ENCODE measurements around the gene BRD4.

Gene BRD4

GRCh38 chr19:15222738-15223648, 109.3 kb downstream of the BRD4 start:
- peak; percentile 76 for DNase-seq

DNA sequence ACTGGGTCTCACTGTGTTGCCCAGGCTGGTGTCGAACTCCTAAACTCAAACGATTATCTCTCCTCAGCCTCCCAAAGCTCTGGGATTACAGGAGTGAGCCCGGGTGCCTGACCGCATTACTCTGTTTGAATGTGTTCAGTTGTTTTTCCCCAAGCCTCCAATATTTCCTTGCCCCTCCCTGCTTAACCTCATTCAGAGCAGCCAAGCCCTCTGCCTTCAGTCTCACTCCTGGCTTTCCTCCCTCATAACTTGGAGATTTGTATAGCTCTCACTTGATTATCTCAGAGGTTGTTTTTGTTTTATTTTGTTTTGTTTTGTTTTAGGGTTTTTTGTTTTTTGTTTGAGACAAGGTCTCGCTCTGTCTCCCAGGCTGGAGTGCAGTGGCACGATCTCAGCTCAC, 111.5 kb downstream of the BRD4 start:
- no peak for DNase-seq

GRCh38 chr19:15218501-15218900, 113.8 kb downstream of the BRD4 start:
- DNase-seq = no peak

GRCh38 chr19:15216363-15216762, 116.0 kb downstream of the BRD4 start:
- DNase-seq = no peak

- DNase-seq = no peak
Measured at GRCh38 chr19:15213715-15214381, 118.5 kb downstream of the BRD4 start.

DNA sequence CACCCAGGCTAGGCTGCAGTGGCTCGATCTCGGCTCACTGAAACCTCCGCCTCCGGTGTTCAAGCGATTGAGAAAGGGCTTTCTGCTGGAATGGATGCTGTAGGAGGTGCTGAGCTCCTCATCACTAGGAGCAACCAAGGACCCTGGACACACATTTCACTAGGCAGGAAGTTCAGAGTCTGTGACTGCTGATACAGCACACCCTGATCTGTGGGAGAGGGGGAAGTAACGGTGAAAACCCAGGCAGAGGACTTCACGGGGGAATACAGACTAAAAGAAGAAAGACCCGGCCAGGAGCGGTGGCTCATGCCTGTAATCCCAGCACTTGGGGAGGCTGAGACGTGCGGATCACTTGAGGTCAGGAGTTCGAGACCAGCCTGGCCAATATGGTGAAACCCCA, 119.6 kb downstream of the BRD4 start:
- DNase-seq = no peak

DNA sequence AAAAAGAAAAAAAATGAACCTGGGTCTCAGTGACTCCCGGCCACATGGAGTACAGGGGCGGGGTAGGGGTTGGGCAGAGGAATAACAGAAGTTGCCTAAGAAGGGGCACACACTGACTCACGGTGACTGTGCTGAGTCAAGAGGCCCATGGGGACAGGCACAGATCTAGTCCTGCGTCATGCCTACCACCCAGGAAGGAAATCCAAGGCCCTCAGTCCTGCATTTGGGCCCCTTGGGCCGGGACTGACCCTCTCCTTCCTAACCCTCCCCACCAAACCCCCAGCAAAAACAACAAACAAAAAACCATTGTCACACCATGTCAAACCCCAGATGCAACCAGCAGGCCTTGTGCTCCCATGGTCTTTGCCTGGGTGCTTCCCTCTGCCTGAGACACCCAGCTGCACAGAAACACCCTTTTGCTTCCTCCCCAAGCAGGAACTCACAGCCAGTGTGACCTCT, 122.0 kb downstream of the BRD4 start:
- no peak for DNase-seq

- DNase-seq = no peak
Measured at GRCh38 chr19:15201374-15202023, 130.8 kb downstream of the BRD4 start.

DNA sequence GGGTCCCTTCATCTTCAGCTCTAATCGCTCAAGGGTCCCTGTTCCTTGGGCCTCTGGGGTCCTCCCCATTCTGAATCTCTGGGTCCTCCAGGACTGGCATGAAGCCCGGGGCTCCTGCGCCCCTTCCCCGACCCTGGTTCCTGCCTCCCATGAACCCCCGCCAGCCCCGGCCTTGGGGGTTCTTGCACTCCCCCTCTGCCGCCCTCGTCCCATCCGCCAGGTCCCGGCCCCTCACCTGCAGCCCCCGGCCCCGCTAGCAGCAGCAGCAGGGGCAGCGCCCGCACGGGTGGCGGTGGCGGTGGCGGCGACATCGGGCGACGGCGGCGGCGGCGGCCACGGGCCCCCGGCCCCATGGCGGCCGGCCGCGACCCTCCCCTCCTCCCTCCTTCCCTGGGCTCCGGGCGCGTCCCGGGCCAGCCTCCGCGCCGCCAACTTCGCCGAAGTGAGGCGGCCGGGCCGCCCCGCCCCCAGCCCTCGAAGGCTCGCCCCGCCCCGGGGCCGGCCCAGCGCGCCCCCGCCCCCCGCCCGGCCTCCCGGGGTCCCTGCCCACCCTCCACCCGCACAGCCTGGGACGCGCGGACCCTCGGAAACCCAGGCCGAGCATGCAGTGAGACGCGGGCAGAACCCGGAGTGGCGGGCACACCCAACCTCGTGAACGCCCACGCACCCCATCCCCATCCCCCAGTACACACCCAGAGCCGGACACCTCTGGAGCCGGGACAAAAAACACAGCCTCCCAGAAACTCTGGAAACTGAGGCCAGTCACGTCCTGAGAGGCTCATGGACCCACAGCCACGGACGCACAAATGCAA, 131.6 kb downstream of the BRD4 start, which contains the start of gene NOTCH3:
TSS of gene NOTCH3 (minus strand) at position 443 of the 812 bp plus-strand sequence. CDS start at position 353, 90 bp downstream.
- no peak for DNase-seq

- no peak for DNase-seq
Measured at GRCh38 chr19:15199661-15200552, 132.4 kb downstream of the BRD4 start.

- DNase-seq = no peak
Measured at GRCh38 chr19:15198951-15199660, 133.2 kb downstream of the BRD4 start.

- DNase-seq = no peak
Measured at GRCh38 chr19:15197942-15198341, 134.4 kb downstream of the BRD4 start.

DNA sequence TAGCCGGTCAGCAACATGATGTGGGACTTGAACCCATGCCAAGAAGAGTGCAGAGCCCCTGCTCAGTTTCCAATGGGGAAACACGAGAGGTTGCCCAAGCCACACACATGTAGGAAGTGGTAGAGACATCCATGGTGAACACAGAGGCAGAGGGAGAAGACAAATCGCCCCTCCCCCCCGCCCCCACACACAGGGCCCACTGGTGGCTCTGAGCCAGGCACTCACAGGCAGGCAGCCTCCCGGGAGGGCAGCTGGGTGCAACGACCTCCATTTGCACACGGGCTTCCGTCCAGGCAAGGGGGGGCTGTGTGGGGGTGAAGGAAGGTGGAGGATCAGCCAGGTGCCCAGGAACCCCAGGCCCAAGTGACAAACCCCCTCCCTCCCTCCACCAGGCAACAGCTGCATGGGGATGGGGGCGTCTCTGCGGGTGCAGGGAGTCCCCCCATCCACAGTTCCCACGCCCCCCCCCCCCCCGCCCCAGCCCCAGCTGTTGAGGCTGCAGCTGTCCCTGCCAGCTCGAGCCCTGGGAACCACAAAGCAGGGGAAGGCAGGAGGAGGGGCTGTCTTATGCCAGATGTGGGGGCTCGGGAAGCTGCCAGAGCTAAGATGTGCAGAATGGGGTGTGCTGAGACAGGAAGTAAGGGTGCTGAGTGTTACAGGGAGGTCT, 134.9 kb downstream of the BRD4 start:
- DNase-seq = no peak

DNA sequence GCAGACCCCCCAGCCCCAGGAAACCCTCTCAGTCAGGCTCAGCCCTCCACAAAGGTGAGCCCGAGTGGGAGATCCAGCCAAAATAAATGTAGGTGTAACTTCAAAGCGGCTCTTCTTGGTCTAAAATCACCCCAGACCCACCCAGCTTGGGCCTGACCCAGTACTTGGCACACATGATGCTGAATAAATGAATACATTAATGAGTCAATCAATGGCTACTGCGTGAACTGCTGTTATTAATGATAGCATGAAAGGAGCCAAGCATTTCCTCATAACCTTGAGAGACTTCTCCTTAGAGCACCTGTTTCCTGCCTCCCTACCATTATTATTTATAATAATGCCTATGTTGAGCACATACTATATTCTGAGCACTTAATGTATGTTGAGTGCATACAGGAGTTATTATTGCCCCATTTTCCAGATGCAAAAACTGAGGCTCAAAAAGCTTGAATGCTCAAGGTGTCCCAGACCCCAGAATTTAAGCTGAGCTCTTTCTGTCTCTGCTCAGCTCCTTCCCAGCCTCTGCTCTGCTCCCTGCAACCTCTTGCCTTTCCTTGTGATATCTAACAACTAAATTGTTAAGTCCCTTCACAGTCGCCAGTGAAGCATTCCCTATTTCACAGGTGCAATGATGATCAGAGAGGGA, 135.9 kb downstream of the BRD4 start:
- DNase-seq = no peak

GRCh38 chr19:15195371-15196334, 136.7 kb downstream of the BRD4 start:
- peak; percentile 9 for DNase-seq

DNA sequence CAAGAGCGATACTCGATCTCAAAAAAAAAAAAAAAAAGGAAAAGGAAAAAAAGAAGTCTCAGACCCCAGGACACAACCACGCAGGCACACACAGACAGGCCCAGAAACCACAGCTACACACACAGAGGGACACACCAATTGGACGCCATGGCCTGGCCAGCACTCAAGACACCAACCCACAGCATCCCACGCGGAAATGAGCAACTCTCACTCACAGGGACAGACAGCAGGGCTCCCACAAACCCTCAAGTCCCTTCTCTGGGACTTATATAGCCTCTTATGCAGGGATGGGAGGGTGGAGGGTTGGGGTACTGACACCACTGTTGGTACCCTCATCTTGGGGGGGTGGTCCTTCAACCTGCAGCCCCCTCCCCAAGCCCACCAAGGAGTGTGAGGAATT, 137.4 kb downstream of the BRD4 start:
- DNase-seq = no peak

GRCh38 chr19:15191982-15192381, 140.4 kb downstream of the BRD4 start:
- DNase-seq = no peak

DNA sequence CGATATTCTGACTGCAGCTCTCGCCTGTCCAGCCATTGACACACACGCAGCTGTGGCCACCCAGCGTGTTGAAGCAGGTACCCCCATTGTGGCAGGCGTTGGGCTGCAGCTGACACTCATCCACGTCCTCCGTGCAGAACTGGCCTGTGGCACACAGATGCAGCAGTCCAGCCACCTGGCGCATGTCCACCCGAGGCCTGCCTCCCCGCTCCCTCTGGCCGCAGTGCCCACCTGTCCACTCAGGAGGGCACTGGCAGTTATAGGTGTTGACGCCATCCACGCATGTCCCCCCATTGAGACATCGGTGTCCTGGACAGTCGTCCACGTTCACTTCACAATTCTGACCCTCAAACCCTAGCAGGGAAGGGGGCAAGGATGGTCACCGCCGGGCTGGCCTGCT, 140.8 kb downstream of the BRD4 start:
- DNase-seq = no peak

- DNase-seq = no peak
Measured at GRCh38 chr19:15188851-15189250, 143.5 kb downstream of the BRD4 start.

Data from stimulated activated CD4-positive, alpha-beta T cell treated with anti-CD3 and anti-CD28 coated beads, Interleukin-4, amount 100 ng/mL, for 24 hours (primary cell).